HG03060 (cell line): ENCODE data around the gene ERBB4.

Experiments used
- ATAC-seq: cut with Tn5 transposase; IDR thresholded peaks from one replicate; pipeline ENCODE4 v1.9.1; 2021; ENCODE audit warnings: low read depth, moderate number of reproducible peaks; ENCODE audit not compliant: unreplicated experiment

ERBB4 gene

DNA sequence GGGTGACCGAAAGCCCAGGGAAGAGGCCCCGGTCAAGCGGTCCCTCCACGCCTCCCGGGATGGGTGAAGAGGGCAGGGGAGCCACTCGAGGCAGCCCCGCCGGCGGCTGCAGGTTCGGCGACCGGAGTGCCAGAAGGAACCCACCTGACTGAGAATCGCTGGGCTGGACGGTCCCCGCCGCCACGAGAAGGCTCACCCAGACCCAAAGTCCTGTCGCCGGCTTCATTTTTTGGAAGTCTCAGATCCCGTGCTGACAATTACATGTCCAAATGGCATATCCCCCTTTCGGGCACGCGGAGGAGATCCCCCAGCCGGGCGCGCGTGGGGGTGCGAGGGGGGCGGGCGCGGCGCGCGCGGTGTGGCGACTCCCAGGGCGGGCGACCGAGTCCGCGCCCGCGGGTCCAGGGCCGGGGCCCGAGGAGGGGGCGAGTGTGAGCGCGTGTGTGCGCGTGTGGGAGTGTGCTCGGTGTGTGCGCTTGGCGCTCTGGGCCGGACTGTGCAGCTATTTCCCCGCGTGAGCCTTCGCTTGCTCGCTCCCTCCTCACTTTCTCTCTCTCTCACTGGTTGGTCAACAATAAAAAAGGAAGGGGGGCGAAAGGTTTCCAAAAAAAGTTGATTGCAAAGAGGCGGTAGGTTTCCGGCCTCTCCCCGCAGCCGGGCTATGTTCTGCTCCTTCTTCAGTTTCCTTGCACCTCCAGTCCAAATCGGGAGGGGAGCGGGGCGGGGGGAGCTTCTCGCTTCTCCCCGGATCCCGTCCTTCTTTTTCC is at the start of gene ERBB4:
Gene ERBB4, minus strand, starts transcription at position 498 of the 767 bp plus-strand sequence. Its CDS starts 272 bp downstream, at position 226.
- no peak for ATAC-seq

DNA sequence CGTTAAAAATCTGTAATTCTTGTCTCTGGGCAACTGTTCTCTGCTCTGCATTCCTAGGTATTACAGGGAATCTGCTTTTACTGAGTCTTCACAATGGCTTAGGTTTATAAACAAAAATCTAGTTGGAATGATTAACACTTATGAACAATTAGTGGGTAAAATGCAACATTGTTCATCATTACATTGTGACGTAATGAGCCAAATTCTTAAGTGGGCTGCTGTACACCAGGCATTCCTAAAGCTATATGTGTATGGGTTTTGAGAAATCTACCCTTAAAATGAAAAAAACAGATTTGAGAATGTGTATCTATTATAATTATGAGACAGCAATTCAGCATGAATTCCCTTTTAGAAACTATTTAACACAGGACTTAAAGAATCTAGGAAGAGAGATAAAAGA is 41.5 kb upstream of the ERBB4 start:
- ATAC-seq = no peak

DNA sequence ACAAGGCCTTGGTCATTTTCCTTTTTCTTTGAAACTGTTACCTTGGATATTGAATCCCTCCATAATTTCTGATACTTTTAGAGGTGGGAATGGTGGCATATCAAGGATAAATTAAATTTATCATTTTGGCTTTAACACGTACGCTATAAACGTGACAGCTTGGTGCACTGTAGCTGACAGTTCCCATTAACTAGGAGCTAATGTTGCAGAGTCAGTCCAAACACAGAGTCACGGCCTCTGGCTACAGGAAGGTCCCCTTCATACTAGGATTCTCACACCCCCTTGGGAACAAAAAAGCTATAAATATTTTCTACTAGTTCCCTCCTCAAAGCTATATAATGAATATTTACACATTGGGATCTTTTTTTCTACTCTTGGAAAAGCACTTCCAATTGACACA is 17.7 kb upstream of the ERBB4 start:
- no peak for ATAC-seq

DNA sequence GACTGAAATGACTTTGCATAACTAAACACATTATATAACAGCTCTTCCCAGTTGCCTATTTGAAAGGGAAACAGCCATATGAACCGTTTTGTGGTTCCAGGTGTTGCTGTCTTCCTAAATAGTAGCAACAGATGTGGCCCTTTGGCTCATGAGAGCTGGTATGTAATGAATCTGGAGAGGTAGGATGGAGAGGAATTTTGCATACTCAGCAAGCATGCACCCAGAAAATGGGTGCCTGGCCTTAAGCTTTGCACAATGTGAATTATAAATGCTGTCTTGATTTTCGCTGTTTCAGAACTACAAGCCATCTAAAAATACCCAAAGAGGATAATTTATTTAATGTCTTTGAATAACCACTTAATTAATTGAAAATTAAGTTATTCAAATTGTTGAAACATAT is 15.6 kb upstream of the ERBB4 start:
- ATAC-seq = no peak

DNA sequence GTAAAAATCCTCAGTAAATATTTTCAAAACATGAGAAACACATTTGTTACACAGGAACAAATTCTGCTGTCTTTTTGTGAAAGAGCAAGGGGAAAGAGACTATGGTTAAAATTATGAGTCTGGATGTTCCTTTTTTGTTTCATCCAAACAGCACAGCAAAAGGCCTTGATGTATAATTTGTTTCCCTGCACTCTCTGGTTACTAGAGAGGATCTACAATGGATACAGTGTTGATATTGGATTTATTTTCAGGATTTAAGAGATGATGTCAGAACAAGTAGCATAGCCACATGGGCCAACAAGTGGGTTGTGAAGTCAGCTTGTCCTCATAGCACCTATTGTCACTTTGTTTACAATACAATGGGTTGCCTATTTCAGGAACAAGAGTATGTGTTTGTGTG is 11.3 kb upstream of the ERBB4 start:
- no peak for ATAC-seq

DNA sequence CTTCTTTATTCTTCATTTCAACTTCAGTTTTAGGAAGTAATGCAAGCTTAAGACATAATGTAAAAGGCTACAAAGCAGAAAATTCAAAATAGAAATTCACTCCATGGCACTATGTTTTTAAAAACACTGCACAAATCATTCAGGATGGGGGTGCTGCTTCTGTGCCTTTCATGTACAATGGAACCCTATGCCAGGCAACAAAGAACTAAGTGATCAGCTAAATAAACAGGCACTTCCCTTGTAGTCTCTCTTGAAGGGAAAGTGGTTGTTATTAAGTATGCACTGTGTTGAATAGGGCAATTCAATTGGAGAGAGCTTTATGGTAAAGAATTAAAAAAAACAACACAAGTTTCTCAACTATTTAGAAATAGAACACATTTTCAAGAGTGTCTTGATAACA is 10.9 kb upstream of the ERBB4 start:
- ATAC-seq = no peak

DNA sequence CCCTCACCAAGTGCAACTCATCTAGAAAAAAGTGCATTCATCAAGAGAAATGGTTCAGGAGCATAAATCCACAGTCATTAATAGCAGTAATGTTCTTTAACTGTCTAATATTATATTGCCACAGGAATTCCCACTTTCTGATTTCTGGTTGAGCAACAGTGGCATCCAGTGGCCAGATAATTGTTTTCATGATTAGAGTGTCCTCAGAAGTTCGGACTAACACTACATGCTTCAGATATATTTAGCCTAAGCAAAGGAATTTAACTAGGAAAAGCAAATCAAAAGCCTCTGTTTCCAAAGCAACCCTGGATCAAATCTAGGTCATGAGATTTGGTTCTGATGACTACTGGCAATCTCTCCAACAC is 9.8 kb upstream of the ERBB4 start:
- ATAC-seq = no peak

DNA sequence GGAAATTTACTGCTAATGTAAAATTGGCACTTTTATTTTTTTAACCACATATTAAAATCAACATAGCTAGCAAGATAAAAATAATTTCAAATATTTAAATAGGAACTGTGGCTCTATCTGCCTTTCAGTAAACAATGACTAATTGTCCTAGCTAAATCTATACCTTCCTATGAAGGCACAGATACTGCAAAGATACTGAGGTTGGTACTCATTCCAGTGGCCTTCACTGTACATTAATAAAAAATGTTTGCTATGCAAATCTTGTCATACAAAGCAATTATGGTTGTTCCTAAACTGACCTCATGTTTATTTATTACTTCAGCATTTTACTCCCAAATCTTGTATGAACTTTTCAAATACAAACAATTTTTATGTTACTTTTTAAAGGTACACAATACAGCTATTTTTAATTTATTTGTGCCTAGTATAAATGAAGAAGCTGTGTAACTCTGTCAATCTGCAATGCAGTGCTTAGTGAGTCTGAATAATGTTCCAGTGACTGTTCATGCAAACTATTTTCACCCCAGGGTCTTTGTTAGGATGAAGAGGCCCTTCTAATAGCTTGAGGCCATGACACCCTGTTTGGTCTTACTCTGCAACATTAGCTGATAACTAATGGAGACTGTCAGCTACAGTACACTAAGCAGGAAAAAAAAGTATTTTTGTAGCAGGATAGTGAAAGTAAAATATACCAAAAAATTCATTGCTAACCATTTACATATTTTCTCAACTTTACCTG is 9.3 kb upstream of the ERBB4 start:
- ATAC-seq = no peak

DNA sequence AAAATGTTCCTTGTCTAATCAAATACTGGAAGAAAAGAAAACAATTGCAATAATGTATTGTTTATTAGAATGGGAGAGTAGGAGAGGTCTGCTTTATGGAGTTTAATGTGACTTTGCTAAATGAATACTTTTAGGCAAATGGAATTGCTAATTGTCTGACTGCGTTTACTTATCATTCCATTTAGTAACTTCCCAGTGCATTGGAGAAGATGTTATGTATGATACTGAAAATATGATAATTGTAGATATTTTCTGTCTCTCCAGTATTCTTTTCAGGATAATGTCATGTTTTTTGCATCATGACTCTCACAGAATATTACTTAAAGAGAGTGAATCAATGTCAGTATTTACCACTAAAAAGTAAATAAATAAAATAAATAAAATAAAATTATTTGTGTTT is 8.1 kb upstream of the ERBB4 start:
- no peak for ATAC-seq

DNA sequence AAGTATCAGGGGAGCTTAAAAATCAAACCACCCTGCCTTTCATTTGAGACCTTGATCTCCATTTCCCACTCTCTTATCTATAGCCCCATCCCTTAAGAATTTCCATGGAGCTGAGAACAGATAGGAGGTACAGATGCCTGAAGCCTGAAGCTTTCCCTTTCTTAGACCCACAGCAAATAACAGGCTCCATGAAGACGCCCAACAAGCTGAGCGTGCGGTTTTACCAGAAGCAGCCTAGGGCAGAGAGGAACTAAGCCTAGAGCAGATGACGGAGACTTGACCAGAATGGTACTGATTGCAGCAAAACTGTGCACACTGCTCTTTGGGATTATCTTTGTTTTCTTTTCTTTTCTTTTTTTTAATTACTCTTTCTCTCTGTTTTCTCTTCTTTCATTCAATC is 1.7 kb upstream of the ERBB4 start:
- no peak for ATAC-seq

DNA sequence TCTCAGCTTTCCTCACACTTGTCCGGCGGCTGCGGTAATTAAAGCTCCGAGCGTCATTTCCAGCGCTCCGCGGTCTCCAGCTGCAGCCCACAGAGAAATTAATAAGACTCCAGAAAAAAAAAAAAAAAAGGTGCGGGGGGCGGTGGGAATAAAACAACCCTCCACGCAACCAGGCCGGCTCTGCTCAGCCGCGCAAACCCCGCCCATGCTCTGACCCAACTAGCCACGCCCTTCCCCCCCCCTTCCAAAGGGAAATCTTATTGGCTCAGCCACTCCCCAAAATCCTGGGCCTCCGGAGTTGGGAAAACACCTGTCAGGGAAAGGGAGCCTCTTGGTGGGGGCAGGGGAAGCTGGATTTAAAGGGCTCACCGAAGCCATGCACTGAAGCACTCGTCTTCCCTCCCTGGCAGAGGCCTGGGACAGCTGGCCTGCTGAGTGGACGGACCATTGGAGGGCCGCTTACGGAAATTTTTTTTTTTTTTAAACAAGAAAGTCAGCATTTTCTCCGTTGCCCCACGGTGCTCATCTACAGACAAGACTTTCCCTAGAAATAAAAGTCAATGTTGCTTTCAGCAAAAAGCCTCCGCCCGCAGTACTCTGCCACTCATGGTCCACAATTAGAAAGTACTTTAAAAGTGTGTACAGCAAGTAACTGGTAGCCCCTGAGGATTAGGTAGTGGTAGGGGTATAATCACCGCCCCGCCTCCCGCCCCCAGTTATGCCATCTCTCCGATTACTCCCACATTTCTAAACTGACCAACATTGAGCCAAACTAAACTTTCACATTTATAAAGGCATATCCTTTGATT is 674 bp upstream of the ERBB4 start:
- no peak for ATAC-seq

DNA sequence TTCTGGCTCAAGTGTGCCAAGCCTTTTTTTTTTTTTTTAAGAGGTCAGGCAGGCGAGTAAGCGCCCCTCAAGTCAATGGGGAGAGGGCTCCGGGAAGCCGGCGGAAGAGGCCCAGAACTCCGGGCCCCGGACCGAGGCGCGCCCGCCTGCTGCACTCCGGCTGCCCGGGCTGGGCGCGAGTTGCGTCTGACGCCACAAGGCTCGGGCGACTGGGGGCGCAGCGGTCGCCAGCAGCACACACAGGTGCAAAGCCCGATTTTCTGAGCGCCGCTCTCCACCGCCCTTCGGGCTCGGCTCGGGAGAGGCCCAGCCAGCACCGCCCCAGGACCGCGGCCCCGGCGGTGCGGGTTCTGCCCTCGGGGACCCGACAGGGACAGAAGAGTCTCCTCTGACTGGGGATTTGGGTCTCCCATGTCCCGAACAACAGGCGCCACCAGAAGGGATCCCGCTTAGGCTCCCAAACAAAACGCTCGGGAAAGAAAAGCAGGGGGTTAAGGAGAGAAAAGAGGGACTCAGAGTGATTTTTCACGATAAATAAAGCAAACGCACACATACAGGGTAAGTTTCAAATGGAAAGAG is 787 bp downstream of the ERBB4 start:
- no peak for ATAC-seq

DNA sequence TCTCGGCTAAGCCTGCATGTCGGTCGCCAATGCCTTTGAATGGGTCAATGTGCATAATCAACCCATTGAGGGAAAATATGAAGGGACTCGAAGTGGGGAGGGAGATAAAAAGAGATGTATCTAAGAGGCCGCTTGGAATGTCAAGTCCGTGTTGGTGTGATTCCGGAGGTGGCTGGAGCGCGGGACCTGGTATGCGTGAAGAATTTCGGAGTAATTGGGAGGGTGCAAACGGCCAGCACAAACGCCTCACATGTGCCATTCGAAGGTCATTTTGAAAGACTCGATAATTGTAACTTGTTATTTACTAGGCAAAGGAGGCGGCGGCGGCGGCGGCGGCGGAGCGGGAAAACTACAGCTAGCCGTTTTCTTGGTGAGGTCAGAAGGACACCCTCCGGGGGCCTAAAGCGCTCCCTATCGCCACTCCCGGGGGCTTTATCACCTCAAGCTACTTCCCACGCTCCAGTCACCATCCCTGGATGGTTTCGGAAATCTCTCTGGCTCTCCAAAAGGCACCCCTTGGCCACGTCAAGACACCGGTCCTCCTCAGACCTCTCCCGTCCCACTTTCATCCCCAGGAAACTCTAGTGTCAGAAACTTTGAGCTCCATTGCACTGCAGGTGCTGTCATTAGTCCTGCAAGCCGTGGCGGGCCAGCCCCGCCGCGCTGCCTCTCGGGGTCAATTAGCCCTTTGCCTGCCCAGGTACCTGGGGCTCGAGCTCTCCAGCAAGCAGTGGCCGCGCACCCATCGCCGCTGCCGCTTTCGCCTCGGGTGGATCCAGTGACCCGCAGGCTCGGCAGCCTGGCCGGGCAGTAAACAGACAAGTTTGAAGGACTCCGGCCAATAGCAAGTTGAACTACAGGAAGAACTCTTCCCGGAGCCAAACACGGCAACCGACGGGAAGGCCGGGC is 1.5 kb downstream of the ERBB4 start:
- no peak for ATAC-seq

DNA sequence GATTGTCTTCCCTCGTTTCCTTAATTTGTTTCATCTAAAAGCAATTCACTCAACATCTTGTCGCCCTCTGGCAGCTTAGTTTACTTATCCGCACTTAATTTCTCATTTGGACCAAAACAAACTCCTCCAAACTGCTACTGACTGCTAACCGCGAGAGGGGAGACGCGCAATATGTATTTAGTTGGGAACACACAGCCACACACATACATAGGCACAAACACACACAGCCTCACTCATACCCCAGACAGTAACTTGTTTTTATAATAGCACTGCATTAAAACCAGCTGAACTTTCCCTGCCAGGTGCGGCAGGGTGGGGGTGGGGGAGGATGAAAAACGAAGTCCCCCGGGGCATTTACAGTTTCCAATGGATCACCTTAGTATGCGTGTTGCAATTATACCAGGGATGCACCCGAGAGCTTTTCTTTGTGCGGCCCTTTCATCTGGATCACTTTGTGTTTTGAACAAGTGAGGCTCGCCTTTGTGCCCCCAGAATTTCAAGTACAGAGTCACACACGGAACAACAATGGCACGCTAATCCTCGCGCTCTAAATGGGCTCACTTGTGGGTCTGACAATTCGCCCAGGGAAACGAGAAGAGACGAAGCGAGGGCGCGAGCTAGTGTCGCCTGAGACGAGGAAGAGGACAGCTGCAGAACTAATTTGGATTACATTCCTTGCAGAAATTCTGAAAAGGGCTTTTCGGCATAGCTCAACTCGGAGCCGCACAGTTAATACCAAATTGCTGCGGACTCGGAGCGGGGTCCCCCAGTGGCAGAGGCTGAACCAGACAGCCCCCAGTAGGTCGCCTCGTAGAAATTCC is 2.4 kb downstream of the ERBB4 start:
- no peak for ATAC-seq

DNA sequence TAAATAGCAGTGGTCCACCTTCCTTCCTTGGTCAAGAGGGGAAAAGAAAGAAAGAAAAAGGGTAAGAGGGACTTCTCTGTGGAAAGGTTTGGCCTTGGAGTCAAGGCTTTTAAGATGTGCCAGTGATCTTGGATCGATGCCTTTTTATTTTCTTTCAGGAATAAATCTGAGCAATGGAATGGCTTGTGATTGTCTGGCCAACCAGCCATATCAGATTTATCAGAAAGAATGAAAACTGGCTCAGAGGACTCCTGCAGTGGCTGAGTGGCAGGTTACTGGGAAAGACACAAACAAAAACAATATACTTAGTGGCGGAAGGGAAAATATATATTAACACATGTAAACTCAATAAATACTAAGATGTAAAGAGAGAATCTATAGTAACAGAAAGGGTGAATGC is 4.3 kb downstream of the ERBB4 start:
- ATAC-seq = no peak

DNA sequence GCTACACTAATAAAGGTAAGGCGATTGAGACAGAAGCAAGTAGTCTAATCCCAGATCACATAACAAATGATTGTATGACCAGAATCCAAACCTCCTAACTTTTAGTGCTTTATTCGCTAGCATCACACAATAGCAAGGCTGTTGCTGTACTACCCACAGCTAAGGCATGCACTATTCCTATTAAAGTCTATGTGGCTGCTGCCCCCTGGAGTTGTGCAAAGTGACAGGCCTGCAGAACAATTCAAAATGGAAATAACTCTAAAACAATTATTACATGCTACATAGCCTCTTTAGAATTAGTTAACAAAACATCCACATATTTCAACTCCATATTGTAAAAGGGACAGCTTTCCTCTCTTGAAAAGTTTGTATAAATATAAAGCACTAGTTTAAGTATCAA is 6.0 kb downstream of the ERBB4 start:
- no peak for ATAC-seq

DNA sequence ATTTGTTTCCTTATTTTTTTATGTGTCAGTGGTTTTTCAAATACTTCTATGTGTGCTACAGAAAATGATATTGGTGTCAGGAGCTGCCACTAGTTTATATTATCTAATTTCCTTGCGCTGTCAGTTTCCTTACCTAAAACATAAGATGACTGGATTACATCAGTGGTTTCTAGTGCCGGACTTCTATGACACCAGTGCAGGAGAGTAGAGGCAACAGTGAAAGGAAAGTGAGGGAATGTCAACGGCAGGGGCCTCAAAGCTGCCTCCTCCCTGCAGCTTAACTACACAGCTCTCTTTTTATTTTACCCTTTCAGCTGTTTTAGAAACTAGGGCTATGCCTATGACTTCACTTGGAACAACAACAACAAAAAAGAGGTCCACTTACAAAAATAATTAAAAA is 6.5 kb downstream of the ERBB4 start:
- no peak for ATAC-seq

DNA sequence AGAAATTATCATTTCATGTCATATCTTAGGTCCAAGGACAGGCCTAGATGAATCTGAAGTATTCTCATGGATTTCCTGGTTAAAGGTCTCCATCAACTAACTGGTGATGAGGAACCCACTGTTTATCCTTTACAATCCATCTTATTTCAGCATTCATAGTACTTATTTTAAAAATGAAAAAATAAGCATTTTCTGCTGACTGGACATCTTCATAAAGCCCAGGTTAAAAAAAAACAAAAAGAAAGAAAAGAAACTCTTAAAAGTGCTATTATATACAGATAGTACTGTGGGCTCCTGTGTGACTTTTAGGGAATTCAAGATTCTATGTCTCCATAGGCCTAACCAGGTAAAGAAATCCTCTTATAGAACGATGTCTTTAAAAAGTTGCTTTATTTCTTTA is 7.1 kb downstream of the ERBB4 start:
- no peak for ATAC-seq

DNA sequence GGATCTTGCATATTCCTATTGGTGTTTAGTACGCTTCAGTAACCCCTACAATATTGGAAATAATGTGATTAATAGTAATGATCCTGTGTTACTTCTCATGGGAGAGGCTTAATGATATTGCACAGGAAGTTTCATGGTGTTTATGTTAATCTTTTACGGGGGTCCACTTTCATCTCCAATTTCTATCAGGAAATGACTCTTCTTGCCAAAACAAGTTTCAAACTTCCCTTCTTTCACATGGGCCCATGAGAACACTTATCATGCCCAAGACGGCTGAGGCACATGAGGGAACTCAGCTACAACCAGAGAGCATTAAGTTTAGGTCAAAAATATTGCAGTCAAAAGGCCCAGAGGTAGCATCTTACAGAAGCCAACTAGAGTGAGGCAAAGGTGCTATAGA is 7.6 kb downstream of the ERBB4 start:
- no peak for ATAC-seq
